Fibroblast of villous mesenchyme (primary cell): ENCODE measurements around the gene RRAGC. TPM values are rescaled to one million over a fixed set of nuclear protein-coding genes. Genes with fewer than 3 reads are reported as not detected.
"Not testable (repeated sequence)": the region's sequence is repeated elsewhere in the genome, so short reads cannot be mapped to it uniquely, and the experiment has no call there.

Experiments used
- DNase-seq: peaks from one replicate; pipeline ENCODE4 v3.0.0-alpha.2; 2010; ENCODE audit warnings: low read depth
- H3K4me3 ChIP-seq: 2 replicates; pipeline ENCODE4 v1.5.1; 2011; ENCODE audit warnings: low read depth, mild to moderate bottlenecking, low read length
- total RNA-seq: library from RNA; depleted of rRNA; stranded (reverse); fragments of >200 nt; gene quantifications from 2 replicates; pipeline ENCODE4 v1.2.3, GENCODE V29; 2012
- TF ChIP-seq, protein P1 (sequence below): IDR thresholded peaks from 2 replicates; pipeline ENCODE4 v1.5.1; 2012; ENCODE audit warnings: low read depth, mild to moderate bottlenecking, low read length; ENCODE audit not compliant: insufficient read depth

RRAGC gene
- total RNA-seq, 1 donor, result 21.2 TPM

DNA sequence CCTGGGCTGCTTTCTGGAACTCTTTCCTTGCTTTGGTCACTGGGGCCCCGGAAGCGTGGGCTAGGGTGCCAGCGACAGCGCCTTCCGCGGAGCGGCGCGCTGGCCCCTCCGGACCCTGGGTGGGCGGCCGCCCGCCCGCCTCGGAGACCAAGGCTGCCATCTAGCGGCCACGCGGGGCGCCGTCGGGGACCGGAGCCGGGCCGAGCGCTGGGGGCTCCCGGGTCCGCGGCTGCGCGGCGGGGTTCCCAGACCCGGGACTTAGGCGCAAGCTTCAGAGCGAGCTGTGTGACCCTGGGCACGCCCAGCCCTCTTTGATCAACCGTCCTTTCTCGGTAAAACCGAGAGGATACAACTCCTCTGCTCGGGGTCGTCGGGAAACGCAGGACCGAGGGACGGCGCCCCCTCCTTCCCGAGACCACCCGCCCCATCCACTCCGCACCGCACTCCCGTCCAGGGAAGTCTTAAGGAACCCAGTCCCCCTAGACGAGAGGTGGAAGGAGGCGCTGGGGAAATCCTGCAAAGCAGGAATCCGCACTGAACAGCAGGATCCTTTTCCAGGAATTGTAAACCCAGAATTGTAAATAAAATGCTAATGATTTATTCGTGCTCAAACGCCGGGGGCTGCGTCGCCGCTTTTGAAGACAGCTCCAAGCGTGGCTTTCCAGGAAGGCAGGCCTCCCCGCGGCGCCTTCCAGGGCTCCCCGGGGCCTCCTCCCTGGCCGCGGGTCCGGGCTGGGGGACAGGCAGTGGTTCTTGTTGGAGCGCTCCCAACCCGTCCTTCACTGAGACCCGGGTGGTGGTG, 41.2 kb downstream of the RRAGC start:
- TF ChIP-seq, protein P1, sequence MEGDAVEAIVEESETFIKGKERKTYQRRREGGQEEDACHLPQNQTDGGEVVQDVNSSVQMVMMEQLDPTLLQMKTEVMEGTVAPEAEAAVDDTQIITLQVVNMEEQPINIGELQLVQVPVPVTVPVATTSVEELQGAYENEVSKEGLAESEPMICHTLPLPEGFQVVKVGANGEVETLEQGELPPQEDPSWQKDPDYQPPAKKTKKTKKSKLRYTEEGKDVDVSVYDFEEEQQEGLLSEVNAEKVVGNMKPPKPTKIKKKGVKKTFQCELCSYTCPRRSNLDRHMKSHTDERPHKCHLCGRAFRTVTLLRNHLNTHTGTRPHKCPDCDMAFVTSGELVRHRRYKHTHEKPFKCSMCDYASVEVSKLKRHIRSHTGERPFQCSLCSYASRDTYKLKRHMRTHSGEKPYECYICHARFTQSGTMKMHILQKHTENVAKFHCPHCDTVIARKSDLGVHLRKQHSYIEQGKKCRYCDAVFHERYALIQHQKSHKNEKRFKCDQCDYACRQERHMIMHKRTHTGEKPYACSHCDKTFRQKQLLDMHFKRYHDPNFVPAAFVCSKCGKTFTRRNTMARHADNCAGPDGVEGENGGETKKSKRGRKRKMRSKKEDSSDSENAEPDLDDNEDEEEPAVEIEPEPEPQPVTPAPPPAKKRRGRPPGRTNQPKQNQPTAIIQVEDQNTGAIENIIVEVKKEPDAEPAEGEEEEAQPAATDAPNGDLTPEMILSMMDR, result peak; percentile 58
- DNase-seq, result peak; percentile 28
- peak overlapping the region; percentile 51 for H3K4me3 ChIP-seq

DNA sequence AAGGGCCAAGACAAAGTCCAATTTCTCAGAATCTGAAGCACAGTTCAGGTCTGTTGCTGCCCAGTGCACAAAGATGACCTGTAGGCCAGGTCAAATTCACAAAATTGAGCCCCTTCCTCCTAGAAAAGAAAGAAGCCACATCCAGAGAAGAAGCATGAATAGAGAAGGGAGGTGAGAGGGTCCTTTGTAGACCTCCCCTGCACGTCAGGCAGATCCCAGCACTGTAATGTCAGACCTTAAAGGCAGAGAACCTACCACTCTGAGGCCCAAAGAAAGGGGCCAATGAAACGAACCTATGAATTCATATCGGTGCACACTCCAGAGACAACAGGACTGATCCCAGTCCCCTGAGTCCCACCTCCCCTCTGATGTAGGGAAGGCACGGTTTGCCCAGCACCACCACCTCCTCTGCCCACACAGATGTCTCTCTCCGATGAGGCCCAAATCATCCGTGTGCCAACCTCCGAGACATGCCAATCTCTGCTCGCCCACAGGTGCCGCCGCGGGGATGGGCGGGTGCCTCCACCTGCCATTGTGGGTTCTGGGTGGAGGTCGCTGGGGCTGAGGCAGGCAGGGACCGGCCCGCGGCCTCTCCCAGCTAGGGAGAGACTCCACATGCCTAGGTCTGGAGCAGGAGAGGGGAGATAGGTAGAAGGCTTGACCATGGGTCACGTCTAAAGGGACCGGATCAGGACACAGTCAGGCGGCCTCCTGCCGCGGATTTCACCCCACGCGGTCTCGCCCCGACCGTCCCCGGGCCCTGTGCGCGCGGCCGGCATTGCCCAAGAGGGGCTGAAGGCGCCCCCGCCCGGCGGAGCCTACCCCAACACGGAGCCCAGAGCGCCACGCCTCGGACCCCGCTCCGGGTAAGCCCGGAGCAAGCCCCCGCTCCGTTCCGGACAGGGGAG, 42.1 kb downstream of the RRAGC start:
- peak overlapping the region; percentile 51 for H3K4me3 ChIP-seq
- DNase-seq, result no peak
- TF ChIP-seq, protein P1, result no peak

DNA sequence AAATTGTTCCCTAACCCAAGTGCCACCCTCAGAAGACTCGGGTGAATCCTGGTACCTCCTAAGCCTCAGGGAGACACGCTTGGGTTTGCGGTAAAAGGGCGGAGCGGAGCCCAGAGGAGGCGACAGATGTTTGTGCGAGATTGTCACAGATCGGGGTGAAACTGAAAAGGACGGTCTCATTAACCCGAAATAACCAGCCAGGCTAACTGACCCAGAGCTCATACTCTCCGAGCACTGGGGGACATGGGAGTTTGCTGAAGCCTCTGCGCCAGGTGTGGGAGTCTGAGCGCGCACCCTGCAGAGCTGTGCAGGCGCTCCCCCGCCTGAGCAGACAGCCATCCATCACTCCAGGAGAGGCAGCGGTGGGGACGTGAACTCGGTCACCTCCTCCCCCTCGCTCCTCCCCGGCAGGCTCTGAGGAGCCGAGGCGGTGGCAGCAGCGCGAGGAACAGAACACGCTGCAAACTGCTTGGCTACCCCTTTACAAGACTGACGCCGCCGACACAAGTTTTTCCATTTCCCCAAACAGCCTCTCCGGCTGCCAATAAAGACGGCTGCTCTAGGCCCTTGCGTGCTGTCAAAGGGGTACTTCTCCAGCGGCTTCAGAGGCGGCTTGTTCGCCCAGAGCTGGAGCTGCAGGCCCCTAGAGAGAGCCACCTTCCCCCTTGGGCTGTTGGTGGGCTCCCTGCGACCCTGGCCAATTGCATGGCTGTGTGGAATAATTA, 43.5 kb downstream of the RRAGC start:
- TF ChIP-seq, protein P1, result no peak
- H3K4me3 ChIP-seq, result no peak overlapping the region
- no peak for DNase-seq

DNA sequence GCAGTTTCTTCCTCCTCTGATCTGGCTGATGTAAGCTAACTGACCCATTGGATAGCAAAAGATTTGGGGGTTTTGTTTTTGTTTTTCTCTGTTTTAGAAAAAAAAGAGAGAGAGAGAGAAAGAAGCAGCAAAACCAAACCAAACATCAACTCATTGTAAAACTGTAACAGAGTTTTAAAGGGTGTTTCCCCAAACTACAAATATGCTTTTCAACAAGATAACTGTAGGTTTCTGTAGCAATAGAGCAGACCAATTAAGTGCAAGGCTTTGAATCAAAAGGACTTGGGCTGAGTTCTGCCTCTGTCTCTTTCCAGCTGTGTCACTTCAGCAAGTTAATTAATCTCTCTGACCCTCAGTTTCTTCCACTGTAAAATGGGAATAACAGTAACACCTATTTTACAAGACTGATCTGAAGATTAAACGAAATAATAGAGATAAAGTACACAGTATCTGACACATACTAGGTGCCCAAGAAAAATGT, 44.5 kb downstream of the RRAGC start:
- TF ChIP-seq, protein P1, result no peak
- no peak overlapping the region for H3K4me3 ChIP-seq
- DNase-seq, result no peak

DNA sequence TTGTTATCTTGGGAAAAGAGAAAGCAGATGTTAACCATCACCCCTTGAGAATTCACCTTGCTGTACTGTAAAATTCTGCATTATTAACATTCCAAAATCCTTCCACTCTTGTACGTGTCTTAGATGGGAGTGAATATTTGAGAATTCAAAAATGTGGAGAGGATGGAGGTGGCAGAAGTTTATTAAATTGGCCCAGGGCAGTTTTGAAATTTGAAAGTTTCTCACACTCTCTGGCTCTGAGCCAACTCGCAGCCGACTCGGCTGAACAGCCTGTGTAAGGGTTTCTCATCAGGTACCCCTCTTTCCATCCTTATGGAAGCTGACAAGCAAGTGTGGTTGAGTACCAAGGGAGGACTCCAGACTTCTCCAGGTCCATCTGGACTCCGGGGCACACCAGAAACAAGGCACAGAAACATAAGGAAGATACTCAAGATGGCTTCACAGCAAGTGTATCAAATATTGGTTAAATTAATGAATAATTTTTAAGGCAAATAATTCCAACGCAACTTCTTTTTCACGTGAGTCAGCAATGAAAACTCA, 45.1 kb downstream of the RRAGC start:
- TF ChIP-seq, protein P1, result no peak
- no peak for DNase-seq
- no peak overlapping the region for H3K4me3 ChIP-seq

DNA sequence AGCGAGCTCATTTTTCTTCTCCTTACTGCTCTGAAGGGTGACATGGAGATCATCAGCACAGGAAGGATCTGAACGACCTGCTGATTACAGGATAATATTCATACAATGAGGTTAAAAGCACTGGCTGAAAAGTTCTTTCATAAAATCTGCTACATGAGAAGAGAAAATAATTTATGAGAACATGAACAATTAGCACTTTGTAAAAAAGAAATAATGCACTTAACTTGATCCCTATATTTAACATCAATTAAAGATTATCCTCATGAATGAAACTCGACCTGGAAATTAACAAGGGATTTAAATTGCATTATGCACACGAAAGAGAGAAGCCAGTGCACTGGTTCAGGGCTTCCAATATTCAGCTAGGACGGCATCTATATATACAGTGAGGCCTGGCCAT, 46.6 kb downstream of the RRAGC start:
- DNase-seq, result no peak
- TF ChIP-seq, protein P1, result no peak
- H3K4me3 ChIP-seq, result no peak overlapping the region

DNA sequence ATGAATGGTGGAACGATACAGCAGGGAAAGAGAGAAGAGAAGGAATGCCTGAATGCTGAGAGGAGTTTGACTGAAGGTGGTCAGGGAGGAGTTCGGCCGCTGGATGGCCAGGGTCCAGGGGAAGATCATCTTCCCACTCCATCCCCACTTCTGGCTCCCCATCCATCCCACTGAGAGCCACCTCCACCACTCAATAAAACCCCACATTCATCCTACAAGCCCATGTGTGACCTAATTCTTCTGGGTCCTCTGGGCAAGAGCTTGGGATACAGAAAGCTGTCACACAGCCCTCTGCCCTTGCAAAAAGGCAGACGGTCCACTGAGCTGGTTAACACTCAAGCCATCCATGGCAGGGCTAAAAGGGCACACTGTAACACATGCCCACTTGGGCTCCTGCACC, 48.1 kb downstream of the RRAGC start:
- not testable (repeated sequence) for H3K4me3 ChIP-seq, DNase-seq
